HCT116 (cell line): ENCODE results near the gene ACYP1.

Experiments used
- CTCF ChIP-seq, 3 experiments: fragments of 200-600 bp in 1 of 3; sonication (generic) in 1 of 3; IDR thresholded peaks in 2 of 3; conservative IDR thresholded peaks in 1 of 3; 2 replicates each; pipeline ENCODE4 v1.5.1; 2012 to 2017; ENCODE audit warnings: low read depth in 2 of 3, low read length in 2 of 3, antibody characterized with exemption in 1 of 3, borderline replicate concordance in 1 of 3, control low read depth in 1 of 3, mild to moderate bottlenecking in 1 of 3, mixed read lengths in 1 of 3, mixed run types in 1 of 3, moderate library complexity in 1 of 3; ENCODE audit not compliant: insufficient read depth in 1 of 3
- JUND ChIP-seq: IDR thresholded peaks from 2 replicates; pipeline ENCODE4 v1.6.1; 2012
- POLR2A ChIP-seq: IDR thresholded peaks from 2 replicates; pipeline ENCODE4 v1.7.0; 2011; ENCODE audit warnings: borderline replicate concordance; ENCODE audit not compliant: insufficient read depth, insufficient read length; ENCODE audit errors: extremely low read depth
- POLR2AphosphoS5 ChIP-seq: IDR thresholded peaks from 2 replicates; pipeline ENCODE4 v1.6.1; 2011; ENCODE audit warnings: mild to moderate bottlenecking, low read depth, low read length, moderate library complexity
- RAD21 ChIP-seq: IDR thresholded peaks from 2 replicates; pipeline ENCODE4 v1.6.1; 2012; ENCODE audit warnings: low read depth, mild to moderate bottlenecking
- SP1 ChIP-seq: IDR thresholded peaks from 2 replicates; pipeline ENCODE4 v1.6.1; 2012; ENCODE audit warnings: low read depth
- ZNF274 ChIP-seq: fragments of 200-500 bp; sonication (Bioruptor generic); IDR thresholded peaks from 2 replicates; pipeline ENCODE4 v1.6.1; 2014; ENCODE audit warnings: mild to moderate bottlenecking, low read depth, low read length, inconsistent platforms

GRCh38 chr14:75060420-75060819, 3.4 kb downstream of the ACYP1 start:
- no peak for TF ChIP-seq ZNF274
- no peak for TF ChIP-seq POLR2A
- TF ChIP-seq CTCF (IDR thresholded peaks at IDR 0.05 in 2 of 3, conservative IDR thresholded peaks at IDR 0.05 in 1 of 3; ENCODE audit: borderline replicate concordance in 1 of 3, insufficient read depth in 1 of 3, low read depth in 2 of 3, low read length in 2 of 3) = no peak
- no peak for TF ChIP-seq RAD21
- TF ChIP-seq SP1 = no peak
- TF ChIP-seq POLR2AphosphoS5 = no peak
- no peak for TF ChIP-seq JUND
